Endothelial cell of umbilical vein (primary cell): ENCODE results near the gene DPH6. TPM values are rescaled to one million over a fixed set of nuclear protein-coding genes. Genes with fewer than 3 reads are reported as not detected.

ENCODE experiments used
- BruUV-seq: library from RNA; stranded (reverse); fragments of 400-500 nt; replicated peaks from 2 replicates; lab custom pipeline; 2021; lab: Mats Ljungman, UMichigan
- CTCF ChIA-PET: fragments of 300-600, 350-600 bp; sonication (Branson Sonifier 250); formaldehyde crosslinking; loops from one replicate; lab custom pipeline; 2021; ENCODE audit warnings: antibody characterized with exemption, inconsistent platforms; lab: Charles Lee
- POLR2A ChIA-PET: fragments of 300-600, 350-600 bp; sonication (Branson Sonifier 250); formaldehyde crosslinking; loops from one replicate; lab custom pipeline; 2021; ENCODE audit warnings: antibody characterized with exemption, inconsistent platforms; lab: Charles Lee
- DNase-seq: peaks from one replicate; pipeline ENCODE4 v3.0.0-alpha.2; 2011; ENCODE audit warnings: low read depth, low spot score
- FAIRE-seq: peaks from 2 replicates; lab custom pipeline; 2011; peaks lifted over from hg19 to GRCh38; lab: Jason Lieb, UNC
- H2AFZ ChIP-seq: 2 replicates; pipeline ENCODE4 v1.6.0; 2012; ENCODE audit warnings: low read depth, low read length, control low read depth, inconsistent platforms
- H3K27ac ChIP-seq: 2 replicates; pipeline ENCODE4 v1.5.1; 2011; ENCODE audit warnings: low read depth, mild to moderate bottlenecking, control low read depth, low read length, moderate library complexity; ENCODE audit not compliant: insufficient read depth
- H3K27me3 ChIP-seq, 2 experiments: 2 replicates each; pipeline versions ENCODE4 v1.6.0 to v1.6.1; 2011; ENCODE audit warnings: low read length in 2 of 2, mixed read lengths in 1 of 2; ENCODE audit not compliant: control insufficient read depth in 2 of 2, insufficient read depth in 2 of 2
- H3K36me3 ChIP-seq, 2 experiments: 2 replicates in 1 of 2; 3 replicates in 1 of 2; pipeline ENCODE4 v1.5.1; 2011; ENCODE audit warnings: low read length in 2 of 2, mild to moderate bottlenecking in 1 of 2, moderate library complexity in 1 of 2; ENCODE audit not compliant: control insufficient read depth in 2 of 2, insufficient read depth in 2 of 2; ENCODE audit errors: extremely low read depth in 1 of 2
- H3K4me1 ChIP-seq: 3 replicates; pipeline ENCODE4 v1.5.1; 2011; ENCODE audit warnings: mild to moderate bottlenecking, low read length; ENCODE audit not compliant: control insufficient read depth, insufficient read depth; ENCODE audit errors: extremely low read depth
- H3K4me2 ChIP-seq: 2 replicates; pipeline ENCODE4 v1.6.1; 2011; ENCODE audit warnings: low read length, control low read depth, mixed read lengths; ENCODE audit not compliant: insufficient read depth
- H3K4me3 ChIP-seq, 3 experiments: fragments of 200-600 bp in 1 of 3; sonication (generic), shearing (Covaris generic) in 1 of 3; replicated peaks in 1 of 3; 2 replicates each; pipeline ENCODE4 v1.5.1; 2011 to 2016; ENCODE audit warnings: control low read depth in 3 of 3, low read length in 3 of 3, mild to moderate bottlenecking in 2 of 3, inconsistent platforms in 1 of 3, low read depth in 1 of 3, moderate library complexity in 1 of 3; ENCODE audit not compliant: insufficient read depth in 1 of 3
- H3K79me2 ChIP-seq: 2 replicates; pipeline ENCODE4 v1.6.0; 2012; ENCODE audit warnings: low read length, inconsistent platforms; ENCODE audit not compliant: control insufficient read depth, insufficient read depth
- H3K9ac ChIP-seq: replicated peaks from 2 replicates; pipeline ENCODE3; 2011; ENCODE audit warnings: low read length, control low read depth; ENCODE audit not compliant: insufficient read depth; ENCODE audit errors: extremely low read depth
- H3K9me1 ChIP-seq: replicated peaks from 3 replicates; pipeline ENCODE4 v1.6.0; 2011; ENCODE audit warnings: mild to moderate bottlenecking, low read length; ENCODE audit not compliant: control insufficient read depth, insufficient read depth; ENCODE audit errors: extremely low read depth
- H3K9me3 ChIP-seq: replicated peaks from 2 replicates; pipeline ENCODE4 v1.5.1; 2012; ENCODE audit warnings: low read length, inconsistent platforms; ENCODE audit not compliant: control insufficient read depth, insufficient read depth
- H4K20me1 ChIP-seq: replicated peaks from 2 replicates; pipeline ENCODE3; 2011; ENCODE audit warnings: mild to moderate bottlenecking, low read length; ENCODE audit not compliant: control insufficient read depth, insufficient read depth; ENCODE audit errors: extremely low read depth
- CTCF ChIP-seq, 2 donors: IDR thresholded peaks; 1 replicate in 1 of 2; 2 replicates in 1 of 2; pipeline ENCODE4 v1.5.1; 2011; ENCODE audit warnings: low read length in 2 of 2, mild to moderate bottlenecking in 2 of 2, moderate library complexity in 2 of 2, control low read depth in 1 of 2, inconsistent platforms in 1 of 2, low read depth in 1 of 2; ENCODE audit not compliant: insufficient read depth in 1 of 2; ENCODE audit errors: extremely low read depth in 1 of 2
- EZH2 ChIP-seq: IDR thresholded peaks from 2 replicates; pipeline ENCODE4 v1.6.1; 2012; ENCODE audit warnings: borderline replicate concordance, low read depth, mild to moderate bottlenecking, moderate library complexity, low read length, inconsistent platforms; ENCODE audit not compliant: severe bottlenecking
- GATA2 ChIP-seq: IDR thresholded peaks from 2 replicates; pipeline ENCODE4 v1.7.0; 2011; ENCODE audit warnings: low read depth, mild to moderate bottlenecking, moderate library complexity, mixed read lengths, low read length; ENCODE audit not compliant: insufficient read length, insufficient read depth
- MAX ChIP-seq: IDR thresholded peaks from 2 replicates; pipeline ENCODE4 v1.6.1; 2011; ENCODE audit not compliant: insufficient read depth, insufficient read length
- MYC ChIP-seq: IDR thresholded peaks from one replicate; pipeline ENCODE4 v1.6.1; 2011; ENCODE audit warnings: mild to moderate bottlenecking, low read depth, low read length
- POLR2AphosphoS5 ChIP-seq: IDR thresholded peaks from 2 replicates; pipeline ENCODE4 v1.6.1; 2012; ENCODE audit warnings: low read depth, mild to moderate bottlenecking, control low read depth, low read length, moderate library complexity; ENCODE audit not compliant: insufficient read depth
- dilution Hi-C: fragments of 300-500 bp; cut with MboI; formaldehyde crosslinking; loops from one replicate; pipeline ENCODE4 v1.15.0; 2019; ENCODE audit warnings: low sequenced_read_pairs; ENCODE audit not compliant: extremely low pct_ligation_motif_present
- intact Hi-C: fragments of 100-400 bp; cut with micrococcal nuclease; formaldehyde crosslinking; loops from one replicate; pipeline ENCODE4 v1.10.0; 2022
- polyA plus RNA-seq, 4 experiments: library from polyadenylated mRNA; depleted of rRNA in 3 of 4; stranded (reverse) in 3 of 4; unstranded in 1 of 4; fragments of >200 nt; gene quantifications; 2 replicates each; pipeline versions ENCODE4 v1.2.1 to v1.2.3, GENCODE V29; 2011 to 2012; ENCODE audit warnings: missing spikeins in 1 of 4
- total RNA-seq: library from RNA; stranded (reverse); gene quantifications from 2 replicates; pipeline ENCODE4 v1.2.3, GENCODE V29; 2021

The DPH6 gene
- total and polyA plus RNA-seq, 2 donors (not counting 3 experiments of a cell fraction or from before 2014, with no cell fraction given), result 4.6 to 10.1 TPM

- no peaks in the 10 kb centered on the region for H3K9me3 ChIP-seq
- no peaks in the 10 kb centered on the region for H3K36me3 ChIP-seq
- no peaks in the 10 kb centered on the region for H3K9me1 ChIP-seq
- no peaks in the 10 kb centered on the region for H3K27me3 ChIP-seq
- no peaks in the 10 kb centered on the region for H3K79me2 ChIP-seq
- no peak overlapping the region for H3K4me2 ChIP-seq
- FAIRE-seq (no peak), DNase-seq (no peak)
- no TSS peak for BruUV-seq
- intact Hi-C loops, result no loop called here
- CTCF ChIA-PET, result no interaction called here
- no peak overlapping the region for H3K4me3 ChIP-seq
- H2AFZ ChIP-seq, result no peak overlapping the region
- H3K9ac ChIP-seq, result no peak overlapping the region
- dilution Hi-C loops, result no loop called here
- H4K20me1 ChIP-seq, result no peaks in the 10 kb centered on the region
- no peak overlapping the region for H3K27ac ChIP-seq
- no peak for TF ChIP-seq GATA2
- TF ChIP-seq EZH2, result no peak
- TF ChIP-seq MAX, result no peak
- TF ChIP-seq POLR2AphosphoS5, result no peak
- no peak for TF ChIP-seq MYC
- no peak for TF ChIP-seq CTCF (IDR thresholded peaks at IDR 0.05; ENCODE audit: extremely low read depth in 1 of 2, insufficient read depth in 1 of 2, low read depth in 1 of 2, low read length in 2 of 2)
- H3K4me1 ChIP-seq, result no peaks in the 10 kb centered on the region
- POLR2A ChIA-PET, result no interaction called here
These were observed 194.9 kb downstream of the DPH6 start for GRCh38 chr15:35351059-35351458.
